ENCODE results near the gene GDPD2.

DNA sequence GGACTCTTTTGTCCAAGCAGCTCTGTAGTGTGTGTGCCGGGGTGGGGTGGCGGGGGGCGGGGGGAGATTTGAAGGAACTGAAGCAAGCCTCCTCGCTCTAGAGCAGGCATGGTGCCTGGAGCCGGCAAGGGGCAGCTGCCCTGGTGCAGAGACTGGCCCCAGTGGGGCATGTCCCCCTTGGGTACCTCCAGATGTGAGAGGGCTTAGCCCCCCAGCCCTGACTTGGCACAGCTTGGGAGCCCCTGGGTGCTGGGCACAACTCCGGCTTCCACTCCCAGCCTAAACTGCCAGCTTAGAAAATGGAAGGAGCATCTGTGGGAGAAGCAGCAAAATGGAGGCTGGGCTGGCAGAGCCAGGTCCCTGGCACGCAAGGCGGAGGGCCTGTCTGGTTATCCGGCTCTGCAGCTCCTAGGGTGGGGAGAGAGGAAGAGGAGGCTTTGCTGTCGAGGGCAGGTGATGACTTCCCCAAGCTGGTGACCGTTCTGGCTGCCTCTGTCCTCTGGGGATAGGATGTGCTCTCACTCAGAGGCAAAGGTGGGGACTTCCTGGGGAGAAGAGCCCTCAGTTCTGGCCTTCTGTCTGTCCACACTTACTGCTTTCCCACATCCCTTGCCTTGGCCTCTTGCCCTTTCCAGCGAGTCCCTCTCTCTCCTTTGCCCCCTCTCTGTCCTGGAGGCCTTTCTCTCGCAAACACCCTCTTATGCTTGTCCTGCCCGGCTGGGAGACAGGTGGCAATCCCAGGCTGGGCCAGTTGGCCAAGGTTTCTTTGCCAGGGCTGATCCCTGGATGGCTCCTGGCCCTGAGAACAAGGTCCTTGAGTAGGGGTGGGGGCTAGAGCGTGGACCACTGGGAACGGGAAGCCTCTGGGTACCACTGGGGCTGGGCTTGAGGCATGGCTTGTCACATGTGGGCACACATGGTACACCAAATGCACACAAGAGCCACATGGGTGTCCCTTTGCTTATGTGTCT lies 23.6 kb downstream of the GDPD2 start:
- no peak for TF ChIP-seq POLR2A (IDR thresholded peaks at IDR 0.05)
- TF ChIP-seq, protein P1, sequence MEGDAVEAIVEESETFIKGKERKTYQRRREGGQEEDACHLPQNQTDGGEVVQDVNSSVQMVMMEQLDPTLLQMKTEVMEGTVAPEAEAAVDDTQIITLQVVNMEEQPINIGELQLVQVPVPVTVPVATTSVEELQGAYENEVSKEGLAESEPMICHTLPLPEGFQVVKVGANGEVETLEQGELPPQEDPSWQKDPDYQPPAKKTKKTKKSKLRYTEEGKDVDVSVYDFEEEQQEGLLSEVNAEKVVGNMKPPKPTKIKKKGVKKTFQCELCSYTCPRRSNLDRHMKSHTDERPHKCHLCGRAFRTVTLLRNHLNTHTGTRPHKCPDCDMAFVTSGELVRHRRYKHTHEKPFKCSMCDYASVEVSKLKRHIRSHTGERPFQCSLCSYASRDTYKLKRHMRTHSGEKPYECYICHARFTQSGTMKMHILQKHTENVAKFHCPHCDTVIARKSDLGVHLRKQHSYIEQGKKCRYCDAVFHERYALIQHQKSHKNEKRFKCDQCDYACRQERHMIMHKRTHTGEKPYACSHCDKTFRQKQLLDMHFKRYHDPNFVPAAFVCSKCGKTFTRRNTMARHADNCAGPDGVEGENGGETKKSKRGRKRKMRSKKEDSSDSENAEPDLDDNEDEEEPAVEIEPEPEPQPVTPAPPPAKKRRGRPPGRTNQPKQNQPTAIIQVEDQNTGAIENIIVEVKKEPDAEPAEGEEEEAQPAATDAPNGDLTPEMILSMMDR (IDR thresholded peaks at IDR 0.05), result no peak

Data from right lobe of liver (tissue), 4 donors.